Activated CD8-positive, alpha-beta T cell treated with anti-CD3 and anti-CD28 coated beads for 36 hours (primary cell): Measurements from ENCODE around the gene LRRC1. TPM values are rescaled to one million over a fixed set of nuclear protein-coding genes. Genes with fewer than 3 reads are reported as not detected.

Source experiments
- ATAC-seq: fragments of 200-7000 bp; cut with Tn5 transposase; one replicate; pipeline ENCODE4 v1.10.0; 2021; ENCODE audit warnings: mild to moderate bottlenecking, moderate library complexity
- CTCF ChIA-PET: fragments of 350-600 bp; sonication (Branson Sonifier 250); formaldehyde crosslinking; loops from one replicate; lab custom pipeline; 2021; ENCODE audit warnings: antibody characterized with exemption; lab: Charles Lee
- POLR2A ChIA-PET: fragments of 350-600 bp; sonication (Branson Sonifier 250); formaldehyde crosslinking; loops from one replicate; lab custom pipeline; 2021; ENCODE audit warnings: antibody characterized with exemption; lab: Charles Lee
- DNase-seq: peaks from one replicate; pipeline ENCODE4 v3.0.0-alpha.2; 2020
- H3K27ac Mint-ChIP-seq: one replicate; pipeline ENCODE4 v1.8.0; 2021; ENCODE audit warnings: mild to moderate bottlenecking, mixed read lengths
- H3K27me3 Mint-ChIP-seq: one replicate; pipeline ENCODE4 v1.8.0; 2021; ENCODE audit warnings: mixed read lengths
- H3K36me3 Mint-ChIP-seq: one replicate; pipeline ENCODE4 v1.8.0; 2021; ENCODE audit warnings: low read depth, mixed read lengths
- H3K4me1 Mint-ChIP-seq: one replicate; pipeline ENCODE4 v1.8.0; 2021; ENCODE audit warnings: low read depth, mixed read lengths
- H3K4me3 Mint-ChIP-seq: one replicate; pipeline ENCODE4 v1.8.0; 2021; ENCODE audit warnings: mild to moderate bottlenecking, moderate library complexity, mixed read lengths
- H3K9me3 Mint-ChIP-seq: one replicate; pipeline ENCODE4 v1.8.0; 2021; ENCODE audit warnings: mixed read lengths
- intact Hi-C: fragments of 100-400 bp; cut with micrococcal nuclease; formaldehyde crosslinking; loops from one replicate; pipeline ENCODE4 v1.10.0; 2022
- total RNA-seq, 2 experiments: library from RNA; stranded (reverse); gene quantifications; one replicate each; pipeline ENCODE4 v1.2.3, GENCODE V29; 2021
- TF ChIP-seq, protein P1 (sequence below): fragments of 200-600 bp; IDR thresholded peaks from one replicate; pipeline ENCODE4 v1.8.0; 2022; ENCODE audit warnings: antibody characterized with exemption, mild to moderate bottlenecking

The LRRC1 gene
- total RNA-seq, 2 experiments from 2014 or later: 1.9 to 2.5 TPM

- no peaks in the 10 kb centered on the region for H3K36me3 Mint-ChIP-seq
- DNase-seq (no peak), ATAC-seq (no peak)
- ChIA-PET POLR2A (no interaction called here), CTCF (no interaction called here)
- no peaks in the 10 kb centered on the region for H3K27me3 Mint-ChIP-seq
- H3K4me1 Mint-ChIP-seq: peaks cover 7% of the 10 kb centered on the region
- no peaks in the 10 kb centered on the region for H3K9me3 Mint-ChIP-seq
- no peak overlapping the region for H3K4me3 Mint-ChIP-seq
- TF ChIP-seq, protein P1, sequence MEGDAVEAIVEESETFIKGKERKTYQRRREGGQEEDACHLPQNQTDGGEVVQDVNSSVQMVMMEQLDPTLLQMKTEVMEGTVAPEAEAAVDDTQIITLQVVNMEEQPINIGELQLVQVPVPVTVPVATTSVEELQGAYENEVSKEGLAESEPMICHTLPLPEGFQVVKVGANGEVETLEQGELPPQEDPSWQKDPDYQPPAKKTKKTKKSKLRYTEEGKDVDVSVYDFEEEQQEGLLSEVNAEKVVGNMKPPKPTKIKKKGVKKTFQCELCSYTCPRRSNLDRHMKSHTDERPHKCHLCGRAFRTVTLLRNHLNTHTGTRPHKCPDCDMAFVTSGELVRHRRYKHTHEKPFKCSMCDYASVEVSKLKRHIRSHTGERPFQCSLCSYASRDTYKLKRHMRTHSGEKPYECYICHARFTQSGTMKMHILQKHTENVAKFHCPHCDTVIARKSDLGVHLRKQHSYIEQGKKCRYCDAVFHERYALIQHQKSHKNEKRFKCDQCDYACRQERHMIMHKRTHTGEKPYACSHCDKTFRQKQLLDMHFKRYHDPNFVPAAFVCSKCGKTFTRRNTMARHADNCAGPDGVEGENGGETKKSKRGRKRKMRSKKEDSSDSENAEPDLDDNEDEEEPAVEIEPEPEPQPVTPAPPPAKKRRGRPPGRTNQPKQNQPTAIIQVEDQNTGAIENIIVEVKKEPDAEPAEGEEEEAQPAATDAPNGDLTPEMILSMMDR: no peak
- no peak overlapping the region for H3K27ac Mint-ChIP-seq
- intact Hi-C loops: no loop called here
Observed at GRCh38 chr6:53824714-53825113, 29.9 kb downstream of the LRRC1 start.

GRCh38 chr6:53825532-53826321 lies 30.9 kb downstream of the LRRC1 start:
- H3K4me1 Mint-ChIP-seq: peaks cover 7% of the 10 kb centered on the region
- no peaks in the 10 kb centered on the region for H3K36me3 Mint-ChIP-seq
- no peak overlapping the region for H3K4me3 Mint-ChIP-seq
- intact Hi-C loops: no loop called here
- TF ChIP-seq, protein P1: no peak
- no peaks in the 10 kb centered on the region for H3K27me3 Mint-ChIP-seq
- ChIA-PET POLR2A (interaction anchor here (0.6 kb wide), 1 partner anchor 417 kb away, joined by 3 read pairs; no protein-coding TSS in a partner anchor), CTCF (no interaction called here)
- DNase-seq (no peak), ATAC-seq (no peak)
- H3K9me3 Mint-ChIP-seq: no peaks in the 10 kb centered on the region
- H3K27ac Mint-ChIP-seq: no peak overlapping the region

DNA sequence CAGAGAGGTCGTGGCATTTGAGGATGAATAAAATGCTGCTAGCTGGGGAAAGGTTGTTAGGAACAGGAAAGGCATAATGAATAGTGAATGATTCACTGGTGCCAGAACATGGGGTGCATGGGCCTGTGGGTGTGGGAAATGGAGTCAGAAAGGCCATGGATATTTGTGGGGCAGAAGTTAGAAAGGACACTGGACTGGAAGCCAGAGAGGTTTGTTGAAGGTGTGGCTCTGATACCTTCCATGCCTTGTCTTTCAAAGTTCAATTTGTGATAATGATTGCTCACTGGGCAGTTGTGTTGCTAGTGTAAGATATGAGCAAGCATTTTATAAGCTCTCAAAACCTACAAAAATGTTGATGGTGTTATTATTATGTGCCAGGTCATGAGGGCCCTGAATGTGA lies 32.7 kb downstream of the LRRC1 start:
- intact Hi-C loops: no loop called here
- ChIA-PET CTCF (no interaction called here), POLR2A (interaction anchor here (1.4 kb wide), 1 partner anchor 11 kb away, joined by 5 read pairs; no protein-coding TSS in a partner anchor)
- DNase-seq (no peak), ATAC-seq (no peak)
- H3K27ac Mint-ChIP-seq: no peak overlapping the region
- H3K4me3 Mint-ChIP-seq: no peak overlapping the region
- no peaks in the 10 kb centered on the region for H3K9me3 Mint-ChIP-seq
- H3K27me3 Mint-ChIP-seq: no peaks in the 10 kb centered on the region
- H3K36me3 Mint-ChIP-seq: no peaks in the 10 kb centered on the region
- H3K4me1 Mint-ChIP-seq: peaks cover 7% of the 10 kb centered on the region
- TF ChIP-seq, protein P1: no peak

DNA sequence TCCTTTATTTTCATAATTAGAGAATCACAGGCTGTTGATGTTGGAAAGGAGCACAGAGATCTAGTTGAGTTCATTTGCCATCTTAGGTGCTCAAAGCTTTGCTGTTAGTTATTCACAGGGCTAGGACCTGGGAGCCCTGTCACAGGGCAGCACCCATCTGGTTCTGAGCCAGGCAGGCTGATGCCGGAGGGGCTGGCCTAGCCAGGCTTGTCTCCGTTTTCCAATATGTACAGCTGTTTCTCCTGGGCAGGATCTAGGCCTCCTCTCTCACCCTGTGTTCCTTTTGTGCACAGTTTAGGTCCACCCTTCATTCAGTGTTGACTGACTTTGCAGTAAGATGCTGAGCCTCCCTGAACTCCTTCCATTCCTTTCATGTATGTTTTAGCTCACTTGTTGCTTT lies 33.4 kb downstream of the LRRC1 start:
- H3K27me3 Mint-ChIP-seq: no peaks in the 10 kb centered on the region
- ATAC-seq (no peak), DNase-seq (no peak)
- CTCF ChIA-PET: interaction anchor here (1.1 kb wide), 1 partner anchor 11 kb away, joined by 3 read pairs; no protein-coding TSS in a partner anchor
- intact Hi-C loops: no loop called here
- H3K4me3 Mint-ChIP-seq: no peak overlapping the region
- no peaks in the 10 kb centered on the region for H3K36me3 Mint-ChIP-seq
- POLR2A ChIA-PET: interaction anchor here (1.4 kb wide), 1 partner anchor 10 kb away, joined by 5 read pairs; no protein-coding TSS in a partner anchor
- no peaks in the 10 kb centered on the region for H3K9me3 Mint-ChIP-seq
- H3K4me1 Mint-ChIP-seq: peaks cover 7% of the 10 kb centered on the region
- TF ChIP-seq, protein P1: no peak
- H3K27ac Mint-ChIP-seq: no peak overlapping the region
